SK-N-SH treated with all-trans-retinoic acid at 6 μM for 48 hours (cell line): ENCODE measurements around the gene ADAMTS2.

Source experiments
- ARNTL ChIP-seq: fragments of 450-650 bp; formaldehyde crosslinking; IDR thresholded peaks from 2 replicates; pipeline ENCODE4 v1.5.0; 2020; ENCODE audit warnings: low read depth, mild to moderate bottlenecking, moderate library complexity, borderline replicate concordance
- BACH2 ChIP-seq: fragments of 250-450 bp; sonication (Bioruptor Pico); IDR thresholded peaks from 2 replicates; pipeline ENCODE4 v1.9.0; 2021; ENCODE audit warnings: mild to moderate bottlenecking, borderline replicate concordance
- CREB5 ChIP-seq: fragments of 250-450 bp; sonication (Bioruptor Pico); IDR thresholded peaks from 2 replicates; pipeline ENCODE4 v1.5.1; 2020; ENCODE audit warnings: low read depth, mild to moderate bottlenecking, moderate library complexity
- RARB ChIP-seq: fragments of 250-450 bp; sonication (Bioruptor Pico); IDR thresholded peaks from 2 replicates; pipeline ENCODE4 v1.8.0; 2021; ENCODE audit warnings: mild to moderate bottlenecking, moderate library complexity
- TCF4 ChIP-seq: fragments of 250-450 bp; sonication (Bioruptor Pico); IDR thresholded peaks from 2 replicates; pipeline ENCODE4 v1.8.0; 2021; ENCODE audit warnings: mild to moderate bottlenecking, moderate library complexity, borderline replicate concordance
- ZC3H10 ChIP-seq: fragments of 250-450 bp; sonication (Bioruptor Pico); IDR thresholded peaks from 2 replicates; pipeline ENCODE4 v1.5.1; 2021; ENCODE audit warnings: mild to moderate bottlenecking, moderate library complexity
- TF ChIP-seq, protein P1 (sequence below): fragments of 250-450 bp; sonication (Bioruptor Pico); IDR thresholded peaks from 2 replicates; pipeline ENCODE4 v1.8.0; 2020; ENCODE audit warnings: mild to moderate bottlenecking, moderate library complexity, borderline replicate concordance

DNA sequence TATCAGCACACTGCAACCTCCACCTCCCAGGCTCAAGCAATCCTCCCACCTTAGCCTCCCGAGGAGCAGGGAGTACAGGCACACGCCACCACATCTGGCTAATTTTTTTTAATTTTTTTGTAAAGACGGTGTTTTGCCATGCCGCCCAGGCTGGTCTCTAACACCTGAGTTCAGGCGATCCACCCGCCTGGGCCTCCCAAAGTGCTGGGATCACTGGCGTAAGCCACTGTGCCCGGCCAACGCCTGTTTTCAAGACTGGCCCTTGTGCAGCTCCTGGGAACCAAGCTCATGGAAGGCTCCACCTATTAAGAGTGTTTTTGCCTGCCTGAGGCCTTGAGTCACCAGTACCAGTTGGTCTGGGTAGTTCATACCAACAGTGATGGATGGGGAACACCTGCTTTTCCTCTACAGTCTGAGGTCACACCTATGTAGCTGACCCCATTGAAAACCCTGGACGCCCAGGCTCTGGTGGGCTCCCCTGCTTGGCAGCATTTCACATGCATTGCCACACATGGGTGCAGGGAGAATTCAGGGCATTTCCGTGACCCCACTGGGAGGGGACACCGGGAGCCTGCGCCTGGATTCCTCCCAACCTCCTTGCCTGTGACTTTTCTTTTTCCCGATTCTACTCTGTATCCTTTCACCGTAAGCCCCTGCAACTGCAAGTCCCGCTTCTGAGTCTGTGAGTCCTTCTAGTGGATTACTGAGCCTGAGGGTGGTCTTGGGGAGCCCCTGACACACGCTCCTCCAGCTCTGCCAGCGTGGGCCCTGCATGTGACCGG is 221.6 kb downstream of the ADAMTS2 start:
- no peak for TF ChIP-seq BACH2 (CRISPR knock-in tag)
- TF ChIP-seq, protein P1, sequence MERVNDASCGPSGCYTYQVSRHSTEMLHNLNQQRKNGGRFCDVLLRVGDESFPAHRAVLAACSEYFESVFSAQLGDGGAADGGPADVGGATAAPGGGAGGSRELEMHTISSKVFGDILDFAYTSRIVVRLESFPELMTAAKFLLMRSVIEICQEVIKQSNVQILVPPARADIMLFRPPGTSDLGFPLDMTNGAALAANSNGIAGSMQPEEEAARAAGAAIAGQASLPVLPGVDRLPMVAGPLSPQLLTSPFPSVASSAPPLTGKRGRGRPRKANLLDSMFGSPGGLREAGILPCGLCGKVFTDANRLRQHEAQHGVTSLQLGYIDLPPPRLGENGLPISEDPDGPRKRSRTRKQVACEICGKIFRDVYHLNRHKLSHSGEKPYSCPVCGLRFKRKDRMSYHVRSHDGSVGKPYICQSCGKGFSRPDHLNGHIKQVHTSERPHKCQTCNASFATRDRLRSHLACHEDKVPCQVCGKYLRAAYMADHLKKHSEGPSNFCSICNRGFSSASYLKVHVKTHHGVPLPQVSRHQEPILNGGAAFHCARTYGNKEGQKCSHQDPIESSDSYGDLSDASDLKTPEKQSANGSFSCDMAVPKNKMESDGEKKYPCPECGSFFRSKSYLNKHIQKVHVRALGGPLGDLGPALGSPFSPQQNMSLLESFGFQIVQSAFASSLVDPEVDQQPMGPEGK: no peak
- TF ChIP-seq CREB5 (CRISPR knock-in tag): no peak
- TF ChIP-seq TCF4 (CRISPR knock-in tag): no peak
- no peak for TF ChIP-seq ARNTL (CRISPR knock-in tag)
- no peak for TF ChIP-seq RARB (CRISPR knock-in tag)
- TF ChIP-seq ZC3H10 (CRISPR knock-in tag): no peak
